SK-N-MC (cell line): Measurements from ENCODE around the gene UBE2F.

Experiments used
- EZH2 ChIP-seq: fragments of 200-600 bp; sonication (generic); IDR thresholded peaks from one replicate; pipeline ENCODE4 v1.6.1; 2017; ENCODE audit warnings: antibody characterized with exemption
- FOXP2 ChIP-seq: optimal IDR thresholded peaks from 2 replicates; pipeline ENCODE3; 2011; ENCODE audit warnings: mild to moderate bottlenecking, moderate library complexity; ENCODE audit not compliant: insufficient read depth; ENCODE audit errors: extremely low read length, control extremely low read depth
- POLR2AphosphoS5 ChIP-seq: IDR thresholded peaks from 2 replicates; pipeline ENCODE4 v1.6.1; 2012; ENCODE audit warnings: mild to moderate bottlenecking, low read depth, low read length, borderline replicate concordance

- TF ChIP-seq EZH2 (no peak), POLR2AphosphoS5 (no peak), FOXP2 (no peak)
These were observed 36.6 kb downstream of the UBE2F start for GRCh38 chr2:238003234-238004031.
